Measurements from ENCODE around the gene CMIP.
A peak's percentile ranks its signal among the peaks of the same experiment; 100 is the strongest.

Gene CMIP

GRCh38 chr16:81447383-81448101 lies 2.9 kb downstream of the CMIP start:
- Histone ChIP-seq H4K8ac (ENCODE audit: low read length) (peak overlapping the region; percentile 41), H3K9me3 (ENCODE audit: control insufficient read depth, low read length) (no peaks in the 10 kb centered on the region), H3K27me3 (ENCODE audit: control insufficient read depth in 1 of 2, insufficient read depth in 1 of 2, low read length in 2 of 2) (peaks cover 2 to 10% of the 10 kb centered on the region in 2 experiments), H3K79me1 (replicated peaks; ENCODE audit: low read length, poor library complexity, severe bottlenecking) (peaks cover 31% of the 10 kb centered on the region), H2BK12ac (ENCODE audit: low read length in 2 of 2) (no peak overlapping the region), H3K14ac (ENCODE audit: low read length in 2 of 2) (no peak overlapping the region), H3K18ac (ENCODE audit: low read depth in 1 of 2, low read length in 2 of 2) (no peak overlapping the region), H2BK15ac (ENCODE audit: low read depth, poor library complexity, severe bottlenecking) (no peak overlapping the region), H3K27ac (ENCODE audit: low read length, poor library complexity, severe bottlenecking) (no peak overlapping the region), H3K4me1 (ENCODE audit: control insufficient read depth, insufficient read depth, low read depth, low read length) (peaks cover 37% of the 10 kb centered on the region), H3K4me3 (ENCODE audit: insufficient read depth in 1 of 2, low read depth in 1 of 2, low read length in 2 of 2) (peak overlapping the region in 1 of 2 experiments; percentile 91), H3K9ac (ENCODE audit: low read length) (peak overlapping the region; percentile 95), H3K23ac (ENCODE audit: low read length in 2 of 2) (no peak overlapping the region), H3K4me2 (ENCODE audit: low read length, poor library complexity, severe bottlenecking) (peak overlapping the region; percentile 23), H2BK5ac (ENCODE audit: low read depth, low read length, poor library complexity, severe bottlenecking) (no peak overlapping the region), H2AFZ (ENCODE audit: low read depth, low read length) (no peak overlapping the region), H3K4ac (ENCODE audit: low read depth in 1 of 2, low read length in 2 of 2) (peak overlapping the region in 1 of 2 experiments; percentile 9), H2AK5ac (ENCODE audit: low read length, severe bottlenecking) (peak overlapping the region; percentile 71), H3K36me3 (ENCODE audit: control insufficient read depth in 1 of 2, insufficient read depth in 2 of 2, low read depth in 1 of 2, low read length in 2 of 2) (peaks cover 0 to 7% of the 10 kb centered on the region in 2 experiments), H2BK120ac (ENCODE audit: low read depth, low read length) (no peak overlapping the region), H4K91ac (ENCODE audit: low read length) (peak overlapping the region; percentile 72)
- DNase-seq: no peak
- 88% methylated on average over 17 of the region's 17 CpGs for WGBS

- 72% methylated on average over 18 of the region's 19 CpGs for WGBS
- peaks cover 38% of the 10 kb centered on the region for H3K4me1 ChIP-seq (ENCODE audit: control insufficient read depth, insufficient read depth, low read depth, low read length)
- peaks cover 34% of the 10 kb centered on the region for H3K79me1 ChIP-seq (replicated peaks; ENCODE audit: low read length, poor library complexity, severe bottlenecking)
- H4K91ac ChIP-seq (ENCODE audit: low read length): no peak overlapping the region
- no peak overlapping the region for H2BK12ac ChIP-seq (ENCODE audit: low read length in 2 of 2)
- H3K4me2 ChIP-seq (ENCODE audit: low read length, poor library complexity, severe bottlenecking): peak overlapping the region; percentile 36
- H3K4me3 ChIP-seq (ENCODE audit: insufficient read depth in 1 of 2, low read depth in 1 of 2, low read length in 2 of 2): no peak overlapping the region
- H3K36me3 ChIP-seq (ENCODE audit: control insufficient read depth in 1 of 2, insufficient read depth in 2 of 2, low read depth in 1 of 2, low read length in 2 of 2): peaks cover 0 to 7% of the 10 kb centered on the region in 2 experiments
- H3K27me3 ChIP-seq (ENCODE audit: control insufficient read depth in 1 of 2, insufficient read depth in 1 of 2, low read length in 2 of 2): peaks cover 0 to under 1% of the 10 kb centered on the region in 2 experiments
- H2AK5ac ChIP-seq (ENCODE audit: low read length, severe bottlenecking): peak overlapping the region; percentile 38
- no peak overlapping the region for H4K8ac ChIP-seq (ENCODE audit: low read length)
- no peak for DNase-seq
- no peaks in the 10 kb centered on the region for H3K9me3 ChIP-seq (ENCODE audit: control insufficient read depth, low read length)
- H3K9ac ChIP-seq (ENCODE audit: low read length): no peak overlapping the region
- no peak overlapping the region for H3K23ac ChIP-seq (ENCODE audit: low read length in 2 of 2)
- no peak overlapping the region for H2BK5ac ChIP-seq (ENCODE audit: low read depth, low read length, poor library complexity, severe bottlenecking)
- H3K4ac ChIP-seq (ENCODE audit: low read depth in 1 of 2, low read length in 2 of 2): peak overlapping the region in 1 of 2 experiments; percentile 24
- H3K18ac ChIP-seq (ENCODE audit: low read depth in 1 of 2, low read length in 2 of 2): no peak overlapping the region
- H3K14ac ChIP-seq (ENCODE audit: low read length in 2 of 2): peak overlapping the region in 1 of 2 experiments; percentile 14
- no peak overlapping the region for H2BK120ac ChIP-seq (ENCODE audit: low read depth, low read length)
- no peak overlapping the region for H2AFZ ChIP-seq (ENCODE audit: low read depth, low read length)
- no peak overlapping the region for H3K27ac ChIP-seq (ENCODE audit: low read length, poor library complexity, severe bottlenecking)
- no peak overlapping the region for H2BK15ac ChIP-seq (ENCODE audit: low read depth, poor library complexity, severe bottlenecking)
Measured at GRCh38 chr16:81448154-81449131, 3.8 kb downstream of the CMIP start.

GRCh38 chr16:81449241-81449640 lies 4.6 kb downstream of the CMIP start:
- Histone ChIP-seq H3K4ac (ENCODE audit: low read depth in 1 of 2, low read length in 2 of 2) (no peak overlapping the region), H2BK5ac (ENCODE audit: low read depth, low read length, poor library complexity, severe bottlenecking) (no peak overlapping the region), H3K23ac (ENCODE audit: low read length in 2 of 2) (no peak overlapping the region), H3K4me3 (ENCODE audit: insufficient read depth in 1 of 2, low read depth in 1 of 2, low read length in 2 of 2) (no peak overlapping the region), H3K79me1 (replicated peaks; ENCODE audit: low read length, poor library complexity, severe bottlenecking) (peaks cover 42% of the 10 kb centered on the region), H3K9ac (ENCODE audit: low read length) (no peak overlapping the region), H3K4me1 (ENCODE audit: control insufficient read depth, insufficient read depth, low read depth, low read length) (peaks cover 38% of the 10 kb centered on the region), H2AK5ac (ENCODE audit: low read length, severe bottlenecking) (no peak overlapping the region), H4K91ac (ENCODE audit: low read length) (no peak overlapping the region), H3K27ac (ENCODE audit: low read length, poor library complexity, severe bottlenecking) (no peak overlapping the region), H2AFZ (ENCODE audit: low read depth, low read length) (no peak overlapping the region), H2BK120ac (ENCODE audit: low read depth, low read length) (no peak overlapping the region), H3K36me3 (ENCODE audit: control insufficient read depth in 1 of 2, insufficient read depth in 2 of 2, low read depth in 1 of 2, low read length in 2 of 2) (peaks cover 0 to 7% of the 10 kb centered on the region in 2 experiments), H4K8ac (ENCODE audit: low read length) (peak overlapping the region; percentile 31), H2BK15ac (ENCODE audit: low read depth, poor library complexity, severe bottlenecking) (no peak overlapping the region), H3K14ac (ENCODE audit: low read length in 2 of 2) (no peak overlapping the region), H3K9me3 (ENCODE audit: control insufficient read depth, low read length) (no peaks in the 10 kb centered on the region), H3K18ac (ENCODE audit: low read depth in 1 of 2, low read length in 2 of 2) (no peak overlapping the region), H3K27me3 (ENCODE audit: control insufficient read depth in 1 of 2, insufficient read depth in 1 of 2, low read length in 2 of 2) (no peaks in the 10 kb centered on the region), H2BK12ac (ENCODE audit: low read length in 2 of 2) (no peak overlapping the region), H3K4me2 (ENCODE audit: low read length, poor library complexity, severe bottlenecking) (no peak overlapping the region)
- no CpG with 5 or more reads among the region's 2 CpGs for WGBS
- DNase-seq: no peak
